ENCODE results near the gene SLC27A2.

DNA sequence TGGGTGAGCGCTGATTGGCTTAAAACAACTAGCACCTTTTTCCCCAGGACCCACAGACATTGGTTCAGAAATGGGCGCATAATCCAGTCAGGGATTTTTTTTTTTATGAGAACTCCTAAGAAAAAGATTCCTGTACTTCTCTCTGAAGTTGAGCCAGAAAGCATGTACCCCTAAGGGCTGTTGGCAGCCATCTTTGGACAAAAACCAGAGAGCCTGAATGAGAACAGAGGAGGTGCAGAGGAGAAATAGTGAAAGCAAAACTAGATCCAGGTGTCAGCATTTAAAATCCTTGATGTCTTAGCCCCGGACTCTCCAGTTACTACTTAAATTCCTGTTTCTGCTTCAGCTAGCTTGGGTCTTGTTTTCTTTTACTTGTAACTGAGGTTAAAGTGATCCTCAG lies 1.9 kb upstream of the SLC27A2 start:
- no peak for TF ChIP-seq EZH2phosphoT487 (IDR thresholded peaks at IDR 0.05; ENCODE audit: insufficient read depth, low read depth)
- TF ChIP-seq EZH2 (IDR thresholded peaks at IDR 0.05; ENCODE audit: insufficient read depth, poor library complexity, severe bottlenecking), result no peak
